Body of pancreas (tissue), 4 donors: Measurements from ENCODE around the gene IFNL1.

Experiments
- CTCF ChIP-seq, 7 experiments: fragments of 450-650 bp in 4 of 7; fragments of 200-600 bp in 3 of 7; sonication (generic) in 3 of 7; IDR thresholded peaks; one replicate each; pipeline ENCODE4 v1.5.1; 2016 to 2019; ENCODE audit warnings: antibody characterized with exemption in 7 of 7
- POLR2A ChIP-seq, 3 donors: fragments of 450-650 bp; IDR thresholded peaks; one replicate each; pipeline ENCODE4 v1.6.1; 2016; ENCODE audit warnings: antibody characterized with exemption in 3 of 3, mild to moderate bottlenecking in 2 of 3

DNA sequence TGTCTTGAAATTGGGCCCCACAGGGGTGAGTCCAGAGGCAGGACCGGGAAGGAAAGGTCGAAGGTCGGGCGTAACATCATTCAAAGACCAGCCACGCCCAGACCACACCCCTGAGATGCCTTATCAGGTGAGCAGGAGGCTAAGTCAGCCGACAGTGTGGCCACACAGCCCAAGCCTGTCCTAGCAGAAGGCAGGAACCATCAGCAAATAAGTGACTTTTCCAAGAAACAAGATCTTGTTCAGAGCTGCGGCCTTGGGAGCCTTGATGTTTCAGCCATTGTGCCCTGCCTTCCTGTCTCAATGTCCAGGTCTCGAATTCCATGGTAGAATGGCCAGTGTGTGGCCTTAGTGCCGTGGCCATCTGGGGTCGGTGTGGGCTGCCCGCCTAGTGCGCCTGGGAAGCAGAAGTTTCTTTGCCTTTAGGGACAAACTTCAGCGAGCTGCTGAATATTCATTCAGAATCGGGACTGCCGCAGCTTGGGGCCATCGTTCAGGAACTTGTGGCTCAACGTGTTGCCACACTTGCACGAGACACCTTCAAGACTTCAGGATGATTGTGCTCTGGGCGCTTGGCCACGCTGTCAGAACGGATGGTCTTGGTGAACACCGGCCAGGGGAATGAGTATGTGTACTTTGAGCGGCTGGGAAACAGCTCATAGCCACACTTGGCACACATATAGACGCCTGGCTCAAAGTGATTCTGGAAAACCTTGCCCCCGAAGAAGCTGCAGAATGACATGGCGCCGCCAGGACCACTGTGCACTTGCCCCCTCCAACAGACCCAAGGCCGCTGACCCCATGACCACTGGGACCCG lies 41.5 kb upstream of the IFNL1 start:
- TF ChIP-seq POLR2A (IDR thresholded peaks at IDR 0.05) (no peak), CTCF (IDR thresholded peaks at IDR 0.05) (no peak)
